HepG2 (cell line): ENCODE measurements around the gene HDAC4. TPM values are rescaled to one million over a fixed set of nuclear protein-coding genes. Genes with fewer than 3 reads are reported as not detected.

ENCODE experiments used
- KDM5B ChIP-seq: sonication (generic); formaldehyde crosslinking; IDR thresholded peaks from 2 replicates; pipeline ENCODE4 v1.4.0; 2020; ENCODE audit warnings: missing genetic modification reagents, mild to moderate bottlenecking, borderline replicate concordance
- PAF1 ChIP-seq: IDR thresholded peaks from 2 replicates; pipeline ENCODE4 v1.6.1; 2016; ENCODE audit warnings: missing genetic modification reagents, missing compliant biosample characterization
- SALL1 ChIP-seq: sonication (generic); formaldehyde crosslinking; IDR thresholded peaks from 2 replicates; pipeline ENCODE4 v1.8.0; 2022; ENCODE audit warnings: mild to moderate bottlenecking, missing genetic modification reagents
- THYN1 ChIP-seq: sonication (generic); formaldehyde crosslinking; IDR thresholded peaks from 2 replicates; pipeline ENCODE4 v1.8.1; 2023; ENCODE audit warnings: low read depth, mild to moderate bottlenecking, moderate library complexity, missing genetic modification reagents, borderline replicate concordance
- ZNF772 ChIP-seq: sonication (generic); formaldehyde crosslinking; IDR thresholded peaks from 2 replicates; pipeline ENCODE4 v1.5.0; 2020; ENCODE audit warnings: mild to moderate bottlenecking, missing genetic modification reagents
- polyA plus RNA-seq, 8 experiments: library from polyadenylated mRNA; depleted of rRNA in 3 of 8; stranded (reverse) in 7 of 8; unstranded in 1 of 8; fragments of >200 nt; fragmentation: Illumina TruSeq in 4 of 8; extraction: Trizol in 4 of 8; gene quantifications; 2 replicates each; pipeline versions ENCODE4 v1.2.1 to v1.2.3, GENCODE V29; 2011 to 2016; ENCODE audit warnings: low read depth in 4 of 8, missing spikeins in 1 of 8, mixed read lengths in 1 of 8; ENCODE audit not compliant: insufficient read depth in 1 of 8
- total RNA-seq, 5 experiments: library from RNA; depleted of rRNA; stranded (reverse); fragments of >200 nt; fragmentation: Illumina TruSeq; extraction: Trizol; gene quantifications; 2 replicates each; pipeline ENCODE4 v1.2.3, GENCODE V29; 2016; ENCODE audit warnings: low read depth in 1 of 5
- TF ChIP-seq, protein P1 (sequence below): sonication (generic); formaldehyde crosslinking; IDR thresholded peaks from 2 replicates; pipeline ENCODE4 v1.5.0; 2020; ENCODE audit warnings: mild to moderate bottlenecking, low read depth, missing genetic modification reagents, borderline replicate concordance
- TF ChIP-seq, protein P2 (sequence below): sonication (generic); formaldehyde crosslinking; conservative IDR thresholded peaks from 2 replicates; pipeline ENCODE4 v1.4.0; 2020; ENCODE audit warnings: missing genetic modification reagents
- TF ChIP-seq, protein P3 (sequence below), 2 experiments: sonication (generic) in 1 of 2; formaldehyde crosslinking in 1 of 2; IDR thresholded peaks; 2 replicates each; pipeline versions ENCODE4 v1.6.1 to v1.9.0; 2014 to 2022; ENCODE audit warnings: antibody characterized with exemption in 1 of 2, borderline replicate concordance in 1 of 2, inconsistent platforms in 1 of 2, low read depth in 1 of 2, missing genetic modification reagents in 1 of 2
- TF ChIP-seq, protein P4 (sequence below): sonication (generic); formaldehyde crosslinking; conservative IDR thresholded peaks from 2 replicates; pipeline ENCODE4 v1.4.0; 2020; ENCODE audit warnings: mild to moderate bottlenecking, missing genetic modification reagents, moderate library complexity
- TF ChIP-seq, protein P5 (sequence below): sonication (generic); formaldehyde crosslinking; IDR thresholded peaks from 2 replicates; pipeline ENCODE4 v1.4.0; 2020; ENCODE audit warnings: missing genetic modification reagents
- TF ChIP-seq, protein P6 (sequence below): sonication (generic); formaldehyde crosslinking; IDR thresholded peaks from 2 replicates; pipeline ENCODE4 v1.4.0; 2020; ENCODE audit warnings: low read depth, mild to moderate bottlenecking, missing genetic modification reagents

The HDAC4 gene
- total and polyA plus RNA-seq, 2 of the 13 experiments (the other 11 are each of a cell fraction or from before 2014, with no cell fraction given) = 10.1 to 11.5 TPM

DNA sequence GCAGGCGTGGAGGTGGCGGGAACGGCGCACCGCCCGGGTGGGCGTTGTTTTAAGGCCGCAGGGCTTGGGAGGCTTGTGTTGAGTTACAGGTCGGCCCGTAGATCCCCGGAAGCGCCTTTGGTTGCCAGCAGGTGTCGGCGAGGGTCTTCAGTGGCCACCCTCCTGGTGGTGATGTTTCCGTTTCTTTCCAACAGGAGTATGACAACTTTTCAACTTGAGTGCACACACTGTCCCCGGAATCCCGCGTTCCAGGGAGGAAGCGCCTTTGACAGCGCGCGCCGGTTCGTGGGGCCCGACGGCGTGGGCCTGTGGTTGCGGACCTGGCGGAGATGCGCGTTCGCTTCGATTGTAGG lies 1.0 kb upstream of the HDAC4 start (continued):
- peak; percentile 58 for TF ChIP-seq KDM5B (CRISPR knock-in tag)
- no peak for TF ChIP-seq SALL1 (CRISPR knock-in tag)
- TF ChIP-seq, protein P1, sequence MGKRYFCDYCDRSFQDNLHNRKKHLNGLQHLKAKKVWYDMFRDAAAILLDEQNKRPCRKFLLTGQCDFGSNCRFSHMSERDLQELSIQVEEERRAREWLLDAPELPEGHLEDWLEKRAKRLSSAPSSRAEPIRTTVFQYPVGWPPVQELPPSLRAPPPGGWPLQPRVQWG (CRISPR knock-in tag) = no peak
- TF ChIP-seq THYN1 (CRISPR knock-in tag) = no peak; the same call in 1 of the 2 replicates
- TF ChIP-seq, protein P2, sequence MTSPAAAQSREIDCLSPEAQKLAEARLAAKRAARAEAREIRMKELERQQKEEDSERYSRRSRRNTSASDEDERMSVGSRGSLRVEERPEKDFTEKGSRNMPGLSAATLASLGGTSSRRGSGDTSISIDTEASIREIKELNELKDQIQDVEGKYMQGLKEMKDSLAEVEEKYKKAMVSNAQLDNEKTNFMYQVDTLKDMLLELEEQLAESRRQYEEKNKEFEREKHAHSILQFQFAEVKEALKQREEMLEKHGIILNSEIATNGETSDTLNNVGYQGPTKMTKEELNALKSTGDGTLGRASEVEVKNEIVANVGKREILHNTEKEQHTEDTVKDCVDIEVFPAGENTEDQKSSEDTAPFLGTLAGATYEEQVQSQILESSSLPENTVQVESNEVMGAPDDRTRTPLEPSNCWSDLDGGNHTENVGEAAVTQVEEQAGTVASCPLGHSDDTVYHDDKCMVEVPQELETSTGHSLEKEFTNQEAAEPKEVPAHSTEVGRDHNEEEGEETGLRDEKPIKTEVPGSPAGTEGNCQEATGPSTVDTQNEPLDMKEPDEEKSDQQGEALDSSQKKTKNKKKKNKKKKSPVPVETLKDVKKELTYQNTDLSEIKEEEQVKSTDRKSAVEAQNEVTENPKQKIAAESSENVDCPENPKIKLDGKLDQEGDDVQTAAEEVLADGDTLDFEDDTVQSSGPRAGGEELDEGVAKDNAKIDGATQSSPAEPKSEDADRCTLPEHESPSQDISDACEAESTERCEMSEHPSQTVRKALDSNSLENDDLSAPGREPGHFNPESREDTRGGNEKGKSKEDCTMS (CRISPR knock-in tag) = no peak
- TF ChIP-seq, protein P3, sequence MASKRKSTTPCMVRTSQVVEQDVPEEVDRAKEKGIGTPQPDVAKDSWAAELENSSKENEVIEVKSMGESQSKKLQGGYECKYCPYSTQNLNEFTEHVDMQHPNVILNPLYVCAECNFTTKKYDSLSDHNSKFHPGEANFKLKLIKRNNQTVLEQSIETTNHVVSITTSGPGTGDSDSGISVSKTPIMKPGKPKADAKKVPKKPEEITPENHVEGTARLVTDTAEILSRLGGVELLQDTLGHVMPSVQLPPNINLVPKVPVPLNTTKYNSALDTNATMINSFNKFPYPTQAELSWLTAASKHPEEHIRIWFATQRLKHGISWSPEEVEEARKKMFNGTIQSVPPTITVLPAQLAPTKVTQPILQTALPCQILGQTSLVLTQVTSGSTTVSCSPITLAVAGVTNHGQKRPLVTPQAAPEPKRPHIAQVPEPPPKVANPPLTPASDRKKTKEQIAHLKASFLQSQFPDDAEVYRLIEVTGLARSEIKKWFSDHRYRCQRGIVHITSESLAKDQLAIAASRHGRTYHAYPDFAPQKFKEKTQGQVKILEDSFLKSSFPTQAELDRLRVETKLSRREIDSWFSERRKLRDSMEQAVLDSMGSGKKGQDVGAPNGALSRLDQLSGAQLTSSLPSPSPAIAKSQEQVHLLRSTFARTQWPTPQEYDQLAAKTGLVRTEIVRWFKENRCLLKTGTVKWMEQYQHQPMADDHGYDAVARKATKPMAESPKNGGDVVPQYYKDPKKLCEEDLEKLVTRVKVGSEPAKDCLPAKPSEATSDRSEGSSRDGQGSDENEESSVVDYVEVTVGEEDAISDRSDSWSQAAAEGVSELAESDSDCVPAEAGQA (IDR thresholded peaks at IDR 0.05; ENCODE audit: low read depth) = no peak
- TF ChIP-seq, protein P3 (CRISPR knock-in tag; IDR thresholded peaks at IDR 0.05; ENCODE audit: borderline replicate concordance) = no peak
- TF ChIP-seq, protein P4, sequence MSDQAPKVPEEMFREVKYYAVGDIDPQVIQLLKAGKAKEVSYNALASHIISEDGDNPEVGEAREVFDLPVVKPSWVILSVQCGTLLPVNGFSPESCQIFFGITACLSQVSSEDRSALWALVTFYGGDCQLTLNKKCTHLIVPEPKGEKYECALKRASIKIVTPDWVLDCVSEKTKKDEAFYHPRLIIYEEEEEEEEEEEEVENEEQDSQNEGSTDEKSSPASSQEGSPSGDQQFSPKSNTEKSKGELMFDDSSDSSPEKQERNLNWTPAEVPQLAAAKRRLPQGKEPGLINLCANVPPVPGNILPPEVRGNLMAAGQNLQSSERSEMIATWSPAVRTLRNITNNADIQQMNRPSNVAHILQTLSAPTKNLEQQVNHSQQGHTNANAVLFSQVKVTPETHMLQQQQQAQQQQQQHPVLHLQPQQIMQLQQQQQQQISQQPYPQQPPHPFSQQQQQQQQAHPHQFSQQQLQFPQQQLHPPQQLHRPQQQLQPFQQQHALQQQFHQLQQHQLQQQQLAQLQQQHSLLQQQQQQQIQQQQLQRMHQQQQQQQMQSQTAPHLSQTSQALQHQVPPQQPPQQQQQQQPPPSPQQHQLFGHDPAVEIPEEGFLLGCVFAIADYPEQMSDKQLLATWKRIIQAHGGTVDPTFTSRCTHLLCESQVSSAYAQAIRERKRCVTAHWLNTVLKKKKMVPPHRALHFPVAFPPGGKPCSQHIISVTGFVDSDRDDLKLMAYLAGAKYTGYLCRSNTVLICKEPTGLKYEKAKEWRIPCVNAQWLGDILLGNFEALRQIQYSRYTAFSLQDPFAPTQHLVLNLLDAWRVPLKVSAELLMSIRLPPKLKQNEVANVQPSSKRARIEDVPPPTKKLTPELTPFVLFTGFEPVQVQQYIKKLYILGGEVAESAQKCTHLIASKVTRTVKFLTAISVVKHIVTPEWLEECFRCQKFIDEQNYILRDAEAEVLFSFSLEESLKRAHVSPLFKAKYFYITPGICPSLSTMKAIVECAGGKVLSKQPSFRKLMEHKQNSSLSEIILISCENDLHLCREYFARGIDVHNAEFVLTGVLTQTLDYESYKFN (CRISPR knock-in tag) = no peak
- TF ChIP-seq, protein P5, sequence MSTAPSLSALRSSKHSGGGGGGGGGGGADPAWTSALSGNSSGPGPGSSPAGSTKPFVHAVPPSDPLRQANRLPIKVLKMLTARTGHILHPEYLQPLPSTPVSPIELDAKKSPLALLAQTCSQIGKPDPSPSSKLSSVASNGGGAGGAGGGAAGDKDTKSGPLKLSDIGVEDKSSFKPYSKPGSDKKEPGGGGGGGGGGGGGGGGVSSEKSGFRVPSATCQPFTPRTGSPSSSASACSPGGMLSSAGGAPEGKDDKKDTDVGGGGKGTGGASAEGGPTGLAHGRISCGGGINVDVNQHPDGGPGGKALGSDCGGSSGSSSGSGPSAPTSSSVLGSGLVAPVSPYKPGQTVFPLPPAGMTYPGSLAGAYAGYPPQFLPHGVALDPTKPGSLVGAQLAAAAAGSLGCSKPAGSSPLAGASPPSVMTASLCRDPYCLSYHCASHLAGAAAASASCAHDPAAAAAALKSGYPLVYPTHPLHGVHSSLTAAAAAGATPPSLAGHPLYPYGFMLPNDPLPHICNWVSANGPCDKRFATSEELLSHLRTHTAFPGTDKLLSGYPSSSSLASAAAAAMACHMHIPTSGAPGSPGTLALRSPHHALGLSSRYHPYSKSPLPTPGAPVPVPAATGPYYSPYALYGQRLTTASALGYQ (CRISPR knock-in tag) = no peak
- no peak for TF ChIP-seq ZNF772 (CRISPR knock-in tag)
- TF ChIP-seq, protein P6, sequence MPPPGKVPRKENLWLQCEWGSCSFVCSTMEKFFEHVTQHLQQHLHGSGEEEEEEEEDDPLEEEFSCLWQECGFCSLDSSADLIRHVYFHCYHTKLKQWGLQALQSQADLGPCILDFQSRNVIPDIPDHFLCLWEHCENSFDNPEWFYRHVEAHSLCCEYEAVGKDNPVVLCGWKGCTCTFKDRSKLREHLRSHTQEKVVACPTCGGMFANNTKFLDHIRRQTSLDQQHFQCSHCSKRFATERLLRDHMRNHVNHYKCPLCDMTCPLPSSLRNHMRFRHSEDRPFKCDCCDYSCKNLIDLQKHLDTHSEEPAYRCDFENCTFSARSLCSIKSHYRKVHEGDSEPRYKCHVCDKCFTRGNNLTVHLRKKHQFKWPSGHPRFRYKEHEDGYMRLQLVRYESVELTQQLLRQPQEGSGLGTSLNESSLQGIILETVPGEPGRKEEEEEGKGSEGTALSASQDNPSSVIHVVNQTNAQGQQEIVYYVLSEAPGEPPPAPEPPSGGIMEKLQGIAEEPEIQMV (CRISPR knock-in tag) = no peak
- no peak for TF ChIP-seq PAF1 (CRISPR knock-in tag)
